ENCODE data around the gene ZNF609.
A peak's percentile ranks its signal among the peaks of the same experiment; 100 is the strongest.
"Not testable (repeated sequence)": the region's sequence is repeated elsewhere in the genome, so short reads cannot be mapped to it uniquely, and the experiment has no call there.

The ZNF609 gene

DNA sequence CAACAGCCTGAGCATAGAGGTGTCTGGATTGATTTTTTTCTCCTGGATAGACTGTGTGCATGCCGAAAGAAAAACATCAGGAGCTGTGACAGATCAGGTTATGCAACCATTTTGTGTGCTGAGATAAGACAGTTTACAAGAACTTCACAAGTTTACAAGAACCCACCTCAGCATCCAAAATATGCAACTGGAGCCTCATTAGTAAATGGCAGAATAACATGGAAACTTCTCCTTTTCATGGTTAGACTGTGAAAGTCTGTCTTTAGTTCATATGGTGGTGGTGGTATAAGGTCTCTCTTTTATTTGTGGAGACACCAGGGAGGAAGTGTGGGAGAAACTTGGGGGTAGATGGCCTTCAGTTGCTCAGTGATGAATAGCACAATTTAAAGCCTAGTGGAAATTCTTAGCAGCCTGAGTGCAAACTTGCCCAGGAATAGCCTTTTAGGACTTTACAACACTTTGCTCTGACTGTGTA lies 3.7 kb upstream of the ZNF609 start:
- DNase-seq: no peak

DNA sequence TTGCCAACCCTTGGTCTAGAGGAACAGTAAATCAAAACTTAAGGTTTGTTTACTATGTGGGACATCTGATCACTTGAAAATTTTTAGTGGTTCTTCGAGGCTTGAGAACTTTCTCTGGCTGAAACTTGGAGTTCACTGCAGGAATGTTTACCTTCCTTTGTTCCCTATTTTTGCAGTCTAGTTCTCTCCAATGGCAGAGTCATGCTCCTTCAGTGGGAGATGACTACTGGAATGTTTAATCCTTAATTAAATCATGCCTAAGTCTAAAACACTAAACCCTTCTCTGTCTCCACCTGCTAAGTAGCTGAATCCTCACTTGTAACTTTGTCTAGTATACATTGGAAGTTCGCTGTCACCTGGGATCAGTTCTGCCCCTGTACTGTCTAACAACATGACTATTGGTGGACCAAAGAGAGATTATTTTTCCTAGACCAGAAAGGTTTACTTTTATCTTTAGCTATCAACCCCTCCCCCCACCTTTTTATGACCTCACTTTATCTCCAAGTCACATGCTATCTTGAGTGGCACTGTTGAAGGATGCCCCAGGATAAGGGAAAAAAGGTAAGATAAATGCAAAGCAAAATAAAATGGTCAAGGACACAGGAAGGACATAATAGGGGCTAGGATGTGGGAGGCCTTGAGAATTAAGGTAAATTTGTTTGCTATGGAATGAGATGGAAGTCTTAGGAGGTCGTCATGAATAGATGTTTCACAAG lies 1.2 kb upstream of the ZNF609 start:
- no peak for DNase-seq

DNA sequence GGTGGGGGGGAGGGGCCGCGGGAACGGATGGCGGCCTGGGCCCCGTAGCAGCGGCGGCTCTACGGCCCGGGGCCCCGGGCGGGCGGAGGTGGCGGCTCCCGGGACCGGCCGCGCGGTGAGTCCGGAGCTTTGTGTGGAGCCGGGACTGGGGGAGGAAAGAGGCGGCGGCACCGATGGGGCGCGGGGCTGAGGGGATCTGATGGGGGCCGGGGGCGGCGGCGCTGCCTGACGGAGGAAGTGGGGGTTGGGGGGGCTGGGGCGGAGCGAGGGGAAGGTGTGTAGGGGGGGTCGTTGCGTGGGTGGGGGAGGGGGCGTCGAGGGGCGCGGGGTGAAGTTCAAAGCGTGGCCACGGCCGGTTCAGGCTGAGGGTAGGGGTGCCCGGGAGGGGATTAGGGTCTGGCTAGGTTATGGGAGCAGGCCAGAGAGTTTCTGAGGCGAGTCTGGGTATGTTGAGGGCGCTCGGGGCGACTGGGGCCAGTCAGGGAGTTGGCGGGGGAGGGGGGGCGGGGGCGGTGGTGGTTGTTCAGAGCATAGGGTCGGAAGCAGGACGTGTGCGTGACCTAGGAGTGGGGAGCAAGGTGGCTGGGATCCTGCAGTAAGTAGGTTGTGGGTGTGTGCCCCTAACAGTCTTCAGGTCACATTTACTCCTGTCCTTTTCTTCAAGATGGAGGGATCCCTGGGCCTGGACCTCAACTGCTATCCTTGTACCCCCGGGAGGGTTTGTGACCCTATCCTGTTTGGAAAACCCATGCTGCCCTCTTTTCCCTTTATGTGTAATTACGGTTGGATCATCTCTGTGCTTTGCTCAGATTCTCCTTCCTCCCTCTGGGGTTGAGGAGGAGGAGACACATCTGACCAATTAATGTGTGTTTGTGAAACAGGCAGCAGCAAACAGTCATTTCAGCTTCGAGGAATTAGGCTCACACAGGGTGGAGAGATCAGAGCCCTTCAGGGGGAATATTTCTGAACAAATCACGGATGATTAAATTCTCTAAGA lies 644 bp downstream of the ZNF609 start:
- DNase-seq: peak; percentile 23 to 24

DNA sequence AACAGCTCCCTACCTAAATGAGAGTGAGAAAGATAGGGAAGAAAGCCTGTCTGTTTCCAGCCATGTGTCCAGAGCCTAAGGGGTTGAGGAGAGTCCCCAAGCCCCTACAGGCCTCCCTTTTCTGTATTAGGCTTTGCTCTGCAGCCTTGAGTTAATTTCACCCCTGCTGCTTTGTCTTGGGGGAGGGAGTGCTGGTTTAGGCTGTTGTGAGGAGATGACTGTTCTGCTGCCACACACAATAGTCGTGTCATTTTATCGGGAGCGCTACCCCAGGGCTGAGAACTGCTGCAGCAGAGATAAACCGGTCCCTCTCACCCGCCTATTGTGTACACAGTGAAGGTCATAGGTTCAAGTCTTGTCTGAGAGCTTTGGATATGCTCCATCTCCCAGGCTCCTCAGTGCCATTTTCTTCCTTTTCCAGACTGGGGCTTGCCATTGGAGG lies 1.4 kb downstream of the ZNF609 start:
- peak; percentile 7 to 32 for DNase-seq

DNA sequence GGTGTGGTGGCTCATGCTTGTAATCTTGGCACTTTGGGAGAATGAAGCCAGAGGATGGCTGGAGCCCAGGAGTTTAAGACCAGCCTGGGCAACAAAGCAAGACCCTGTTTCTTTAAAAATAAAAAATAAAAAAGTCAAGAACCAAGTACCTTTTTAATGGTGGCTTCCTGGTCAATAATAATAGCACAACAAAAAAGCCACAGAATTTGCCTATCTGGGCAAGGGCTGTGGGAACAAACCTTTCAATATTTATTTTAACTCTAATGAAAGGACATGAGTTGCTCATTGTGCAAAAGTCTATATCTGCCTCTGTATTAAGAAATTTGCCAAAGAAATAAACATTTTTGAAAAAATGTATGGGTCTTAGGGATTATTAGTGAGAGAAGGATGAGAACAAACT lies 2.1 kb downstream of the ZNF609 start:
- no peak for DNase-seq

DNA sequence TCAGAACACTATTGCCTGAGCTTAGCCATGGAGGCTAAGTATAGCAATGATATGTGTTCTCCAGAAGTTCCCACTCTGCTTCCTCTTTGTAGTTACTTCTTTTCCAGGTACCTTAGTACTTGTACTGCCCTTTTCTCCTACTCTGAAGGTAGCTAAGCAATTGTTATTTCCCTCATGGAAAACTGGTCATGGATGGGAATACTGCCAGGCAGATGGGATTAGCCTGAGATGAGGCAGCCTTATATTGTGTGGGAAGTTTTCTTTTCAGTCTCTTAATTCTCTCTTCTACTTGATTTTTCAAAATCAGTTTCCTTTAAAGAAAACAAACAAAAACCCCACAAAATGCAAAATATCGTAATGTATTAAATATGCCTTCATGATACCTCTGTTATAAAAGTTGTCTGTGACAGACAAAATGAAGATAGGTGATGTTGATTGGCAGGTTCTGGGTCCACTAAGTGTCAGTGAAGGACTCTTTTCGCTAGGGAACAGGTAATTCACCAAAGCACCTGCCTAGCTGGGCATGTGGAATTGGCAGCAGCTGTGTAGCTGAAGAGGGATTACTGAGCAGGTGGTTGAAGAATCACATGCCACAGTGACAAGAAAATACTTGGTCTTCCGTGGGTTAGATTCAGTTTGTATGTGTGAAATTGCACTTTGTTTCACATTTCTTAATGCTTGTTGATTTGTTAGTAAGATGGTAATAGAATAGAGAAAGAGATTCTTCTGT lies 4.1 kb downstream of the ZNF609 start:
- DNase-seq: peak in 1 of 2 donors; percentile 23

DNA sequence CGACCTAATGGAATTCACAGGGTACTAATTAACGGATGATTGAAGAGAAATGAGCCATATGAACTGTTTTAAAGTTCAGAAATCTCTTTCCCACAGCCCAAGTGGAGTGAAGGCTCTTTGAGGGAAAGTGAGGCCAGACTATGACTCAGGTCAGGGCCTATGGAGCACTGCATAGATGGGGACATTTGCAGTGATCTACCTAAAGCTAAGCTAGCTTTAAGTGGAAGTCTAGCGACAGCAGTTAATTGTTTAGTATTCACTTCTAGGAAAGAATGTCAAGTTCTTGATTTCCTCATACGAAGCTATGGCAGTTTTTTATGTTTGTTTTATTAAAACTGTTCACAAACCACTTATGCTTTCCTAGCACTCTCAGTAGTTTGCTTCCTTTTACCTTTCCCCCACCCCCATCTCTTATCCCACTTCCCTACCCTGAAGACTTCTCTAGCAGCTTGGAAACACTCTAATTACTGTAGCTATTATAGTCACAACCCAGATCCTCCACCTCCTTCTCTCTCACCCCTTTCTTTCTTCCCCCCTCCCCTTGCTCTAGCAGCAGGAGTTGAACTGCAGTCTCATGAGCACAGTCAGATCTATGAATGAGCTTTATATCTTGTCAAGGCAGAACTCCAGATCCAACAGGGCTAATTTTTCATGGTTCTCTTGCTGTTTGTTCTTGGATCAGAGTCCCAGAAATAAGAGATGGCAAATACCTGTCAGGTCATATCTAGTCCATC lies 6.2 kb downstream of the ZNF609 start:
- no peak for DNase-seq

DNA sequence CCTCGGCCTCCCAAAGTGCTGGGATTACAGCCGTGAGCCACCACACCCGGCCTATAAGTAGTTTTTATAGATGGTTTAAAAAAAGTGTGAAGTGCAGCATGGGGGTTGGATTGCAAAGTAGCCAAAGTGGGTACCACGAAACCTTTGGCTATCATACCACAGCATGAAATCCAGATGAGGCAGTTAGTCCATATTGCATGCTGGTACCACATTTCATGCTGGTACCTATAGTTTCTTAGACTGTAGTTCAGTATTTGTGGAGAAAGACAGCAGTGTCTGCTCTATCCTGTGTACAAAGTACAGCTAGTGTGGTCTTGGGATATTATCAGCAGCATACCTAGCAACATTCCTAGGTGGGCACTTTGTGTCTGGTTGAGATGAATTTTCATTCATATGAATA lies 11.8 kb downstream of the ZNF609 start:
- DNase-seq: no peak

DNA sequence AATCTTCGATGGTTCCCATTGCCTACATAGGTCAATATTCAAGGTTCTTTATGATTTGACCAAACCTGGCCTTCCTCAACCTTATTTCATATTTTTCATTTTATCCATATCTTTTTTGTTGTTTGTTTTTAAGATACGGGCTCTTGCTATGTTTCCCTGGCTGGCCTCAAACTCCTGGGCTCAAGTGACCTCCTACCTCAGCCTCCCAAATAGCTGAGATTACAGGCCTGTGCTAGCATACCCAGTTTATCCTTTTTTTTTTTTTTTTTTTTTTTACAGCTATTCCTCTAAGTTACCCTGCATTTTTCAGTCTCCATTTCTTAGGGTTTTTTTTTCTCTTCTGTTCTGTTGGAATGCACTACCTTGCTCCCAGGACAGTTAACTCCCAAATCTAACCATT lies 14.5 kb downstream of the ZNF609 start:
- no peak for DNase-seq

DNA sequence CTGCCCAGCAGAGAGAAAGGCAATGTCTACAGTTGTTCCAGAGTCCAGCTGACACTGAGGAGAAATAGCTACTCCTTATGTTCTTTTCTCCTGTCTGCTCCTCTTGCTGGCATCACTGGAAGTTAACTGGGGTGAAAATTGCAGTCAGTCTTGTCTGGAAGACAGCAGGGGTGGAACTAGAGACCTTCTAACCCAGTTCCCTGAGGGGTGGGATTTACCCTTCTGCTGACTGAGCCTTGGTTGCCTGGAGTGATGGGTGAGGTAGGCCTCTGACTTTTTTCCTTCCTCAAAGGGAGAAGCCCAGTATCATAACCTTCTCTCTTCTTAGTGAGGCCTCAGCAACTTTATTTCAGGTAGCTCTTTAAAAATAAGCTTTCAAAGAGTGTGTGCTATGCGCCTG lies 16.2 kb downstream of the ZNF609 start:
- DNase-seq: no peak

DNA sequence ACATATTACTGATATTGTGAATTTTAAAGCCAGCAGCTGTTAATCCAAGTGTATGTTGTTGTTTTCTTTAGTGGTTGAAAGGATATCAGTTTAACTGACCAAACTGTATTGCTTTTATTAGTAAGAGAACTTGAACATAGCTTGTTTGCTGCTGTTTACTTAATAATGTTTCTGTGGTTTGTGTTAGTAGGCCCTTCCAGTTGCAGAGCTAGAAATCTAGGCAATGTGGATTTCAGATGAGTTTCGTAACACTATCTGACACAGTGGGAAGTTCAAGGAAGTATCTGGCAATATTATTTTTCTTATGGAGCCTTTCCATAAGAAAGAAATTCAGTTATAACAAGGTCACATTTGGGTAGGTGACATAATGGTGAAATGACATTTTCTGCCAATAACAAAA lies 18.5 kb downstream of the ZNF609 start:
- DNase-seq: no peak

DNA sequence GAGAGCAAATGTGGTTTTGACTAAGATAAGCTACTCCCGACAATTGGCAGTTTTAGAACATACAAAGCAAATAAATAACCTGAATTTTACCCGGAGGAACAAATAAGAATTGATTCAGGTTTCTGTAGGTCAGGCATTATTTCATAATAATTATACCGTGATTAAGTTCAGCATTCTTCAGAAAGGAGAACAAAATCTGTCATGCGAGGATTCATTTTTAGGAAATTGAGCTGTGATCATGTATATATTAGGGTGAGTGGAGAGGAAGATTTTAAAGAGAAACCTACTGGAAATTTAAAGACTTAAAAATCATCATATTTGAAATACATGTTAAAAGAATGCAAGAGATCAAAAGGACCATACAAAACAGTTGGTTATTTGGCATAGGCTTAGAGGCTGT lies 20.5 kb downstream of the ZNF609 start:
- no peak for DNase-seq

DNA sequence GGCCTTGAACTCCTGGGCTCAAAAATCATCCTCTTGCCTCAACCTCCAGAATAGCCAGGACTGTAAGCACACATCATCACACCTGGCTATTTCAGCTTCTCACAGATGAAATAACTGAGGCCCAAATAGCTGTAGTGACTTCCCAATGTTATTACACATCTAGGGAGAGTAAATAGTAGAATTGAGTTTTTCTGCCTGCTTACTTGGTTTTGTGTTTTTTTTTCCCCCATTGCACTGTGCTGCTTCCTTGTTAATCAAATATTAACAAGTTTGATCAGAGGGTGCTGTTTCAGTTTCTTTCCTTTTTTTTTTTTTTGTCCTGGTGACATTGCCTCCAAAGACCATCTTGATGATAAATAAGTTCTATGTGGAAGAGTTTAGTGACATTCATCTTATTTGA lies 23.4 kb downstream of the ZNF609 start:
- no peak for DNase-seq

DNA sequence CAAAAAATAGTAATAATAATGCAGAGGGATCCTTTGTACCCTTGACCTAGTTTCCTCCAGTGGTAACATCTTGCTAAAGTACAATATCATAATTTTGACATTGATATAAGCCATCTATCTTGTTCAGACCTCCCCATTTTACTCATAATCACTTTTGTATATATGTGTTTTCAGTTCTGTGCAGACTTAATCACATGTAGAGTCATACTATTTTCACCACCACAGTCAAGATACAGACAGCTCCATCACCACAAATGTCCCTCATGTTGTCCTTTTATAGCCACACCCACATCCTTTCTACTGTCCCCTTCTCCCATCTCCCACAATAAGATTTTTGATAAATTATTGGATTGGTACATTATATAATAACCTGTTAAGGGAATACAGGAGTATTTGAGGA lies 25.4 kb downstream of the ZNF609 start:
- no peak for DNase-seq

DNA sequence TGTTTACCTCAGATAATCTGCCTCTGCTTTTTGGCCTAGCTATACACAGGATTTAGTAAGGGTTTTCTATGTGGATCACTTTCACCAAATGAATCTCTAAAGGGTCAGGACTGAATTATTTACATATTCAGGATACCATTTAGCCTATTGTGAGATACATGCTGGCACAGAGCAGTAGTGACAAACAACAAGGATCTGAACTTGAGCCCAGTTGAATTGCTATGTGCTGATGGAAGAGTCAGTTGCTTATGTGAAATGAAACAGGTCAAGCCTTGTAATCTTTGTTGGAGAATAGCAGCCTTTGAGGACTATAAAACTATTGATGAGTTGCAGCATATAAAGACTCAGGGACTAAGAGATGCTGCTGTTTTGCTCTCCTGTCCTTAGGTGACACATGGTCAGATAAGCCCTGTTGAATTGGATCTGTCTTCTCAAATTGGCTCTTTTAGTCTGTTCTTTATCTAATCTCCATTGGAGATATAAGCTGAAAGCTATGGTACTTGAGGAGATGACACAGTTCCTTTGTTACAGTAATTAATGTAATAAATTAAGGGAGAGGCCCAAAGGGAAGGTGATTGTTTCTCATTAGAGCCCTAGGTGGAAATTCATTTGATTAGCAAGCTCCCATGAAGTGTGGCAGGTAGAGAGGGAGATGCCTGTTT lies 30.4 kb downstream of the ZNF609 start:
- no peak for DNase-seq

DNA sequence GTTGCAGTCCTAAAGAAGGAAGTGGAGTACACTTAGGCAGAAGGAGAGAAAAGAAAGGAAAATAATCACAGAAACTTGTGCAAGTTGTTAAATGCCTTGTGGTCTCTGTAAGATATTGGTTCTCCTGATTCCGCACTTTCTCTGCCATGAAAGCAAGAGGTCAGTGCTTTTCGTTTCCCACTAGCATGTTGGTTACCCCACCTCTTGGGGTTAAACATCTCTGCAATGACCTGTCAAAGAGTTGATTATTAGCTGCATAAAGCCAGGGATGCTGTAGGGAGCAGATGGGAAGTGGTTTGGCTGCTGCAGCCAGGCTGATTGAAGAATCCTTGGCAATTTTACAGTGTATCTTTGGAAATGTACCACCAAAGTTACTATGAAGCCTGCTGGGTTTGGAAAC lies 33.3 kb downstream of the ZNF609 start:
- no peak for DNase-seq

DNA sequence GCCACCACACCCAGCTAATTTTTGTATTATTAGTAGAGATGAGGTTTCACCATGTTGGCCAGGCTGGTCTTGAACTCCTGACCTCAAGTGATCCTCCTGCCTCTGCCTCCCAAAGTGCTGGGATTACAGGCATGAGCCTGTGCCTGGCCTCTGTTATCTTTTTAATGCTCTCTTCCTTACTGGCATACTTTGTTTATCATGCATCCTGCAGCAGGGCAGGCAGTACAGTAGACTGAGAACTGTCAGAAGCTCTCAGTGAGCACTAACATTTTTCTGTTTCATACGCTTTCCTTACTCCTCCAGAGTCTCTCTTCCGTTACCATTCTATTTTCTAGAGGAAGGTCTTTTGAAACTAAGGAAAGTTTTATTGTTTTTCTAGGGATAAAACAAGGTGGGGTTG lies 35.6 kb downstream of the ZNF609 start:
- DNase-seq: not testable (repeated sequence)

DNA sequence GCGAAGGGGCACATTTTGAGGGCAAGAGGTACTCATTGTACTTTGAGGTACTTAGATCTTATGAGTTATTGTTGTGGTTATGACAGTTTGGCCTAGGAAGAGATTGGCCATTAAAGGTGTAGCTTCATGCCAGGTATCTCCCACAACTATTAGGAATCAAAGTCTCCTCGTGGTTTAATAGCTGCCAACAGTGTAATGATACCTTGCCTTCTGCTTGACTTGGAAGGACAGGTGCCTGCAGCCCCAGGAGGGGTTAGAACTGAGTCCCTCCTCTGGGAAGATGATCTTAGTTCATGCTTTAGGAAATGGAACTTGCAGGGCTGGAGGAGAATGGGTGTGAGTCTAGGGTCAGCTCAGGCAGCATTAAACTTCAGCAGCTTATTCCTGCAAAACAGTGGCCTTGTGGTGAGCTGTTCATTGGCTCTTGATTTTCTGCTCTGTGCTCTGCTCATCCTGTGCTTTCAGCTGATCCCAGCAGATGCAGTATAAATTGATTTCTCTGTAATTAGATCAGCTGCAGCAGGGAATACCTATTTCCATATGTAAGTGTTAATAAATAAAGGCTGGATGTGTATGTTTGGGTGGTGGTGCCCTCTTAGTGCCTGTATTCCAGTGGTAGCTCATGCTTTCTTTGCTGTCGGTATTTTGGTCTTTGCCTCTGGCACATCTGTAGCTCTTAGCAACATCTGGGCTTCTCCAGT lies 40.5 kb downstream of the ZNF609 start:
- DNase-seq: no peak

DNA sequence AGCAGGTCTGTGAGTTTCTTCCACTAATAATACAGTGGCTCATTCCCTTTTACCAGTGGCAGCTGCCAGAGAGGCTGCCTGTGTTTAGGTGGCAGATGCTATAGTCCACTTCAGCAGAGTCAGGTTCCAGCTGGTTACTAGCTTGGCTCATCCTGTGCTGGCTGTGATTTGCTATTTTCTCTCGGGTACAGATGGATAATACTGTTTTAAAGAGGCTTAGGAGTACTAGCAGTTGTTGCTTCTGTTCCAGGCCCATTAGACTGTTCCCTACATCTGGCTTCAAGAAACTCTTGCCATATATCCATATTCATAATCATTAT lies 41.0 kb downstream of the ZNF609 start:
- no peak for DNase-seq

DNA sequence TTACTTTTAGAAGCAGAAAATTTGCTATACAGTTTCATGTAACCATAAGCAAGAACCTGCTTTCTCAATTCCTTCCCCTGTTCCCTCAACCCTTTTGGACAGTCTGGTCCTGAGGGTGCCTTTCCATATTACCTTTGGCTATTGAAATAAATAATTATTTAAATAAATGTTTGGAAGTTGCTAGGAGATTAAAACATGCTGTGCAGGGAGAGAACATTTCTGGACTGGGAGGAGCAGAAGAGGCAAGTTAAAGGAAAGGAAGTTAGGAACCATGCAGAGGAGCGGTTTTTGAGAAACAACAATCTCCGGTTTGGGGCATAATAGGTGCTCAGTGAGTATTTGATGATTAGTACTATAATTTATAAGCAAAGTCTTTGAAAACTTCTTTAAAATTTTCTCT lies 41.8 kb downstream of the ZNF609 start:
- no peak for DNase-seq

DNA sequence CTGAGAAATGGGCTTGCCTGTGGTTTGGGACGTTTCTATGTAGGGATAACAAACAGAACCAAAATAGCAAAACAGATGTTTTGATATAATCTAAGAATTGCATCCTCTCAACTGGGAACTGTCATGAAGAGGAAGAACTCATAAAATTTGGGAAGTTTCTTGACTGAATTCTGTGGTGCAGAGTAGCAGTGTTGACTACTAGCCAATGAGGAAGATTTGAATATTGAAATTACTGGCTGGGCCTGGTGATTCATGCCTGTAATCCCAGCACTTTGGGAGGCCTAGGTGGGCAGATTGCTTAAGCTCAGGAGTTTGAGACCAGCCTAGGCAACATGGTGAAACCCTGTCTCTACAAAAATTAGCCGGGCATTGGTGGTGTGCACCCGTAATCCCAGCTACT lies 42.2 kb downstream of the ZNF609 start:
- DNase-seq: no peak

DNA sequence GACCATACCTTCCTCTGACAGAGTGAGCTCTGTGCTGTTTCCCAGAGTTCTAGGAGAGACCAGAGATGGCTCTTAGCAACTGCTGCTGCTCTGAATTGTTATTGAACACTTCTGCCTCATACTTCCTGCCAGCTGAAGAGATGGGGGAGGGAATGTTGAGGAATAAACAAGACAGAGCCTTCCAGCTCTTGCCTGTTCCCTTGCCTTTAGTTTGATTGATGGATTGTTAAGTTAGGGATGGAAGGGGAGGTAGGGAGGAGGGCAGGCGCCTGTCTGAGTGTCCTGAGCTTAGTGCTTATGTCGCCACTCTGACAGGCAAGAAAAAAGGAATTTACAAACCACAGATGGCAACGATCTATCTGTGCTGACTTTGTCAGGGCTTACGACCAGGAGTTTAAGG lies 42.8 kb downstream of the ZNF609 start:
- no peak for DNase-seq
